Smooth muscle cell (in vitro differentiated cells): ENCODE results near the gene RBM17. TPM values are rescaled to one million over a fixed set of nuclear protein-coding genes. Genes with fewer than 3 reads are reported as not detected.

Source experiments
- DNase-seq: peaks from one replicate; lab custom pipeline; 2025; ENCODE audit not compliant: unreplicated experiment; lab: John Stamatoyannopoulos, UW
- H2AFZ ChIP-seq: fragments of 200-600 bp; sonication (generic); 2 replicates; pipeline ENCODE4 v1.6.0; 2016; ENCODE audit warnings: antibody characterized with exemption, low read depth, mild to moderate bottlenecking
- H3F3A ChIP-seq: fragments of 200-600 bp; sonication (generic); 2 replicates; pipeline ENCODE4 v1.6.0; 2017; ENCODE audit warnings: antibody characterized with exemption, low read depth
- H3K27ac ChIP-seq: fragments of 200-600 bp; sonication (generic); 2 replicates; pipeline ENCODE4 v1.5.1; 2016; ENCODE audit warnings: low read depth, mild to moderate bottlenecking
- H3K27me3 ChIP-seq: fragments of 200-600 bp; sonication (generic); 2 replicates; pipeline ENCODE4 v1.6.1; 2016; ENCODE audit warnings: low read depth, mild to moderate bottlenecking
- H3K36me3 ChIP-seq: fragments of 200-600 bp; sonication (generic); 2 replicates; pipeline ENCODE4 v1.5.1; 2016; ENCODE audit warnings: low read depth
- H3K4me1 ChIP-seq: fragments of 200-600 bp; sonication (generic); 2 replicates; pipeline ENCODE4 v1.5.1; 2016; ENCODE audit warnings: low read depth
- H3K4me2 ChIP-seq: fragments of 200-600 bp; sonication (generic); 2 replicates; pipeline ENCODE4 v1.6.0; 2016; ENCODE audit warnings: mild to moderate bottlenecking
- H3K4me3 ChIP-seq: fragments of 200-600 bp; sonication (generic); 2 replicates; pipeline ENCODE4 v1.5.1; 2016; ENCODE audit warnings: mild to moderate bottlenecking
- H3K79me2 ChIP-seq: fragments of 200-600 bp; sonication (generic); 2 replicates; pipeline ENCODE4 v1.6.0; 2016; ENCODE audit warnings: low read depth, mild to moderate bottlenecking
- H3K9ac ChIP-seq: fragments of 200-600 bp; sonication (generic); 2 replicates; pipeline ENCODE4 v1.6.0; 2016; ENCODE audit warnings: low read depth
- H3K9me3 ChIP-seq: fragments of 200-600 bp; sonication (generic); replicated peaks from 2 replicates; pipeline ENCODE4 v1.5.1; 2016; ENCODE audit warnings: low read depth
- H4K20me1 ChIP-seq: fragments of 200-600 bp; sonication (generic); 2 replicates; pipeline ENCODE4 v1.6.0; 2016; ENCODE audit warnings: low read depth
- CTCF ChIP-seq: fragments of 200-600 bp; sonication (generic); IDR thresholded peaks from 2 replicates; pipeline ENCODE4 v1.5.1; 2017; ENCODE audit warnings: borderline replicate concordance, mild to moderate bottlenecking, antibody characterized with exemption; ENCODE audit not compliant: insufficient read depth, poor library complexity, severe bottlenecking
- WGBS: methylation state at CpG from one replicate; pipeline ENCODE4 v1.1.7; 2016; ENCODE audit warnings: low lambda C conversion rate; 5-methylcytosine and 5-hydroxymethylcytosine counted together
- polyA plus RNA-seq: library from polyadenylated mRNA; unstranded; fragments of >200 nt; fragmentation: Nextera tagmentation; extraction: Ambion mirVana; gene quantifications from 2 replicates; pipeline ENCODE4 v1.2.1, GENCODE V29; 2016
- total RNA-seq: library from RNA; depleted of rRNA; stranded (reverse); fragments of >200 nt; gene quantifications from 2 replicates; pipeline ENCODE4 v1.2.3, GENCODE V29; 2014

The RBM17 gene
- total and polyA plus RNA-seq, 2 experiments from 2014 or later: 20.0 to 68.3 TPM

GRCh38 chr10:6144406-6145165 lies 55.8 kb downstream of the RBM17 start:
- H3K27me3 ChIP-seq: no peaks in the 10 kb centered on the region
- peaks cover 23% of the 10 kb centered on the region for H3K4me1 ChIP-seq
- H3K4me2 ChIP-seq: peak overlapping the region; percentile 97
- H3K79me2 ChIP-seq: peaks cover 53% of the 10 kb centered on the region
- no peak for TF ChIP-seq CTCF
- 1% methylated on average over 47 of the region's 81 CpGs for WGBS
- no peaks in the 10 kb centered on the region for H3K36me3 ChIP-seq
- H3K4me3 ChIP-seq: peak overlapping the region; percentile 82
- peak overlapping the region; percentile 83 for H3K9ac ChIP-seq
- H3F3A ChIP-seq: peaks cover 5% of the 10 kb centered on the region
- DNase-seq: peak; percentile 51
- H3K27ac ChIP-seq: peak overlapping the region; percentile 79
- peak overlapping the region; percentile 85 for H2AFZ ChIP-seq
- H4K20me1 ChIP-seq: peaks cover 41% of the 10 kb centered on the region
- H3K9me3 ChIP-seq: no peaks in the 10 kb centered on the region

- H3K27ac ChIP-seq: peak overlapping the region; percentile 79
- no peaks in the 10 kb centered on the region for H3K36me3 ChIP-seq
- peak overlapping the region; percentile 82 for H3K4me3 ChIP-seq
- H3K79me2 ChIP-seq: peaks cover 61% of the 10 kb centered on the region
- no peak for DNase-seq
- no peak for TF ChIP-seq CTCF
- no peaks in the 10 kb centered on the region for H3K9me3 ChIP-seq
- peaks cover 48% of the 10 kb centered on the region for H4K20me1 ChIP-seq
- WGBS: 2% methylated on average over 54 of the region's 76 CpGs
- peak overlapping the region; percentile 83 for H3K9ac ChIP-seq
- H3K4me1 ChIP-seq: peaks cover 22% of the 10 kb centered on the region
- H3K27me3 ChIP-seq: no peaks in the 10 kb centered on the region
- H3F3A ChIP-seq: peaks cover 5% of the 10 kb centered on the region
- H2AFZ ChIP-seq: peak overlapping the region; percentile 85
- peak overlapping the region; percentile 97 for H3K4me2 ChIP-seq
Observed at GRCh38 chr10:6145166-6145987, 56.5 kb downstream of the RBM17 start.

- H3K4me2 ChIP-seq: peak overlapping the region; percentile 97
- H3K27me3 ChIP-seq: no peaks in the 10 kb centered on the region
- no peak for TF ChIP-seq CTCF
- H2AFZ ChIP-seq: no peak overlapping the region
- no peaks in the 10 kb centered on the region for H3K36me3 ChIP-seq
- H3F3A ChIP-seq: no peaks in the 10 kb centered on the region
- no peak for DNase-seq
- H4K20me1 ChIP-seq: peaks cover 56% of the 10 kb centered on the region
- WGBS: 37% methylated on average over 22 of the region's 22 CpGs
- H3K27ac ChIP-seq: peak overlapping the region; percentile 79
- H3K4me1 ChIP-seq: peaks cover 15% of the 10 kb centered on the region
- no peaks in the 10 kb centered on the region for H3K9me3 ChIP-seq
- peaks cover 69% of the 10 kb centered on the region for H3K79me2 ChIP-seq
- H3K4me3 ChIP-seq: peak overlapping the region; percentile 82
- peak overlapping the region; percentile 83 for H3K9ac ChIP-seq
Observed at GRCh38 chr10:6146013-6146785, 57.4 kb downstream of the RBM17 start.
